Measurements from ENCODE around the gene RSKR.
A peak's percentile ranks its signal among the peaks of the same experiment; 100 is the strongest.
"Not testable (repeated sequence)": the region's sequence is repeated elsewhere in the genome, so short reads cannot be mapped to it uniquely, and the experiment has no call there.

The RSKR gene

GRCh38 chr17:28622186-28622585, 8.2 kb upstream of the RSKR start:
- DNase-seq = no peak

DNA sequence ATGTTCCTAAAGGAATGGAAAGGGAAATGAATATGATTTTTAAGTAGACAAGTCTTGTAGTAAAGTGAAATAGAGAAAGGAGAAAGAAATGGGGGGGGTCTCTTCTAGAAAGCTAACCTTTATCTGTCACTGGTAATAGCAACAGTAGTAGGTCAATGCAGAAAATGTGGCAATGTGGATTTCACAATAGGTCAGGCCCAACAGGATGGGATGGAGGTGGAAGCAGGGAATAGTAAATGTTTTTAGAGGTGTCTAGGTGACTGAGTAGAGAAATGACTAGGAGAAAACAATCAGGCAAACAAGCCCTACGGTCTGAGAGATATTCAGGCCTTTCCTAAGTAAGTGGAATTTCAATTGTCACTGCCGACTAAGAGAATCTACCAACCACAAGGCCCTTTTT, 6.0 kb upstream of the RSKR start:
- DNase-seq = no peak

DNA sequence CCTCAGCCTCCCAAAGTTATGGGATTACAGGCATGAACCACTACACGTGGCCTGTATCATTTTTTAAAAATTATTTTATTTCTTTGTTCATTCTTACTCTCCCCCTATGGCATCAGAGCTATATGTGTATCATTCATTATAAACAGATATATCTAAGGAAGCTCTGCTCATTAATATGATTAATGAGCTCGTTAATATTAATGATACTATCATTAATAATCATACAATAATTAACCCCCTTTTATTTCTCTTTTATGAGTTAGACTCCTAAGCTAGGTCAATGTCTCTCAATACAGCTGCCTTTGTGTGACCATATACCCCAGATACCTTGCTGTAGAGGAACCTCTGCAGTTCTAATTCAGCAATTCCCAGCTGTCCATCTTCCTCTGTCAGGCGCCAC, 4.5 kb upstream of the RSKR start:
- no peak for DNase-seq

DNA sequence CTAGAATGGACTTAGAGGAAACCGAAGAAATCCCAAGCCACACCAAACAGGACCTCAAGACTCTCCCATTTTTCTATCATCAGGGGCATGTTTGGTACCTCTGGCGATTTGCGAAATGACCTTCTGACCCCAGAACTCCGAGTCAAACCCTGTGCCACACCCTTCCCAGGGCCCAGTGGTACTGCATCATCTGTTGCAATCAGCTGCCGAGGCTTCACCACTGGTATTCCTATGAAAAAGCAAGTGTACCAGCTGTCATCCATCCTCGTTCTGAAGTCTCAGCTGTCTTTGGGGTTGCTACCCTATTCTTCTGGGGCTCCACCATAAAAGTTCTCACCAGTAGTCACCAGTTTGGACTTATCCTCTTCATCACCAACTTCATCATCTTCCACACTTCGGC, 2.3 kb upstream of the RSKR start:
- DNase-seq = no peak

GRCh38 chr17:28615260-28615940, 1.4 kb upstream of the RSKR start:
- no peak for DNase-seq

- DNase-seq = peak in 1 of 2 experiments; percentile 69
Observed at GRCh38 chr17:28612936-28613872, 781 bp downstream of the RSKR start.

DNA sequence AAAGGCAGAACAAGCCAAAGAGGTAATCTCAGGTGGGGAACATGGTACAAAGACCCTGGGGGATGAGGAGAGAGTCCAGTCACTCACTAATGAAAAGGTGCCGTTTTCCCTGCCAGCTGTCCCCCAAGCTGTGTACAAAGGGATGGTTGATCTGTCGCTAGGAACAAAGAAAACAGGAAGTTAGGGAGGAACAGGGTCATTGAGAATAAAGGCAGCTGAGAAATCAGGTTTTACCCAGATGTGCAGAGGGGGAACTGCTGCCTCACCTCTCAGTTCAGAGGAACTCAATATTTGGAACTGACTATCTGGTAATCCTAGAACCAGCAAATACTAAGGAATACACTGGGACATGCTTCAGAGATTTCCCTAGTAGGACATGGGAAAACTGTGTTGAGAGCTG, 1.5 kb downstream of the RSKR start:
- no peak for DNase-seq

DNA sequence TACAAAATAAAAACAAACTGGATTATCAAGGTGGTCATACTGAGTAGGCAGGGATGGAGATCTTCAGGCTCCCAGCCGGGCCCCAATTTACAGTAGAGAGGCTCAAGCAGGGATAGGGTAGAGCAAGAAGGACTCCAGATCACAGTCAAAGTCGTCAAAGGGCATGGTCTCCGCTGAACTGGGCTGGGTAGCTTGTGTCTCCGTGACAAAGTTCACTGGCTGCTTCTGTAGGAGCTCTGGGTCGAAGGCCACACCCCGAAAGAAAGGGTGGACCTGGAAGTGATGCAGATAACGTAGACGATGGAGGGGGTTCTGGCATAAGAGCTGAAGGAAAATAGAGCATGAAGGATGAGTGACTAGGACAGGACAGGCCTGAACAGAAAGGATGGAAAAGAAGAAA, 3.6 kb downstream of the RSKR start:
- DNase-seq = no peak

GRCh38 chr17:28604031-28604430, 10.0 kb downstream of the RSKR start:
- not testable (repeated sequence) for DNase-seq

GRCh38 chr17:28599311-28600184, 14.4 kb downstream of the RSKR start:
- peak; percentile 76 to 95 for DNase-seq

- DNase-seq = peak; percentile 93 to 98
Observed at GRCh38 chr17:28598799-28599310, 15.1 kb downstream of the RSKR start, which contains the start of gene SPAG5. Gene SPAG5 (minus strand): TSS chr17:28599025. CDS start chr17:28598946, 79 bp downstream.

- peak in 1 of 2 experiments; percentile 63 for DNase-seq
Observed at GRCh38 chr17:28598389-28598788, 15.6 kb downstream of the RSKR start.

DNA sequence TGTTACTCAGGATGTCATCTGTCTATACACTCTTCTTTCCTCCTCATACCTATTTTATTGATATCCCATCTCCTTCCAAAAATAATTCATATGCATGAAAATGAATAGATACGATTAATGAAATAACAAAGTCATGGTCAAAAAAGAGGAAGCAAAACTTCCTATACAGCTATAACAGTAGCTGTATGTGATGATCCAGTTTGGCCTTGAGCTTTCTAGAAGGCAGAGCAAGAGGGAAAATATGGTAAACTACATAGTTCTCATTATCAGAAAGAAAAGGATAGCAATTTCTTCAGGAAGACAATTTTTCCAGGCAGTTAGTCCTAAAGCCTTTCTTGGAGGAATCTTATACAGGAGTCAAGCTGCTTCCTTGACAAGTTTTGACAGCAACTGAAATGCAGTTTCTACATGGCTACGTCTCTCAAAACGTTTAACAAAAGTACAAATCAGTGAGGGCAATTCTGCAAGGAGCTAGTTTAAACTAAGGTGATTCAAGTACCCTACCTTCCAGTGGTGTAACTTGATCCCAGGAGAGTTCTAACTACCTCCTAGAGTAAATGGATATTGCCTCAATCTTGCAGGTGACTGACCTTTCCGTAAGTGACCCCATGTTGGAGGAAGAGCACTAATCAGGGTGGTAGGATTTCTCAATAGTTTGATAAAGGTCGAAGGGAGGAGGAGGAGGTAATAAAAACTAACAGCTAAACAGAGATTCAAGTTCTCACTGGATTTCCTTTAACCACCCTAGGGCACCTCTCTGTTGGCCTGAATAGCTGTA, 16.2 kb downstream of the RSKR start:
- no peak for DNase-seq

DNA sequence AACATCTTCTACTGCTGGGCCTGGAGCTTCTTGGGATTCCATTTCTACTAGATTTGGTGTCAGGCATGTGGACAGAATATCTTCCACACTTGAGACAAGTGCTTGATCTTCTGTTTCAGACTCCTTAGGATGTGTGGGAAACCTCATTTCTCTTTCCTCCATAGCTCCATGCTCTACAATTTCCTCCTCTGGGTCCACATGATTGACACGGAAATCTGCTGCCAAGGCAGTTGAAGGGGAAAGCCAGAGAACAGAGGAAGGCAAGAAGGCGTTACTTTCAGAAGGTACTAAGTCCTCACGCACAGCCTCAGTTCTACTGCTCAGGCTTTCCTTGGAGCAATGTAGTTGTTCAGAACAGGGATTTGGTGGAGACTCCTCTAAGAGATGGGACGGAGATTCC, 21.7 kb downstream of the RSKR start:
- no peak for DNase-seq

GRCh38 chr17:28585851-28586250, 28.1 kb downstream of the RSKR start:
- no peak for DNase-seq

DNA sequence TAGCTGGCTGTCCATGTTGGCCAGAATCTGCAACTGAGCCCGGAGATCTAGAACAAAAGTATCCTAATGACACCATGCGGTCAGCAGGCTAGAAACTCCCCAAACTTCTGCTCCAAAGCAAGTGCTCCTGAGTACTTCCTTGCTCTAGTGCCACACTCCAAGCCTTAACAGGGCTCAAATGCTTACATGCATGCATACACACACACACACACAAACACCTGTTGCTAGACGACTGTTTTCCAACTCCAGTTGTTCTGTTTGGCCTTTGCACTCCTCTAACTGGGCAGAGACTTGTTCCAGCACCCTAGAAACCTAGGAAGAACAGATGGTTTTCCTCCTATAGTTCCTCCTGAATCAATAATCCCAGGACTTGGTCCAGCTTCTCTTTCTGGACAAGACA, 29.6 kb downstream of the RSKR start:
- DNase-seq = no peak

DNA sequence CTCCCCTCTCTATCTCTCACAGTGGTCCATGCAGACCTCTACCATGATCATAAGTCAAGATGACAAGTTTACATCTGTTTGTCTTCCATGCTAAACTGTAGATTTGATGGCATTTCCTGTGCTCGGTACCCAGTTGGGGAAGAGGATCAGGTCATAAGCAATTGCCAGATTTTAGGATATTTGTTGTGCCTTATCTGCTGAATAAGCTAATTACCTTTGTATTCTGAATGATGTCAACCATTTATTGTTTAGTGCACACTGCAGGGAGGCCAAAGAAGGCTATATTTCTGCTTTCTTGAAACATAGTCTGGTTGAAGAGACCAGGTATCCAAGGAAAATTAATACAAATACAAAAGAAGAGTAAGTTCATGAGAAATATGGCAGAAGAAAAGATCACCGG, 31.5 kb downstream of the RSKR start:
- DNase-seq = no peak

DNA sequence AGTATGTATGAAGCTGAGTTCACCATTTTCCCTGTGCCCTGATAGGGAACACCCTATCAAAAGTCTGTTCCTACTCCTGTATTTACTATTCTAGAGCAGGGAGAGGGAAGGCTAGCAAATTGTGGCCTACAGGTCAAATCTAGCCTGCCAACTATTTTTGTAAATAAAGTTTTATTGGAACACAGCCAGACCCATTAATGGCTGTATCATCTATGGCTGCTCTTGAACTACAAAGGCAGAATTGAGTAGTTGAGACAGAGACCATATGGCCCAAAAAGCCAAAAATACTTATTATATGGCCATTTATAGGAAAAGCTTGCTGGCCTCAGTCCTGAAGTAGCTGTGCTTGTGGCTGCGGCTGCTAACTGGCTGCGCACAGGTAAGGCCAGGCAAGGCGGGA, 33.0 kb downstream of the RSKR start:
- DNase-seq = no peak

DNA sequence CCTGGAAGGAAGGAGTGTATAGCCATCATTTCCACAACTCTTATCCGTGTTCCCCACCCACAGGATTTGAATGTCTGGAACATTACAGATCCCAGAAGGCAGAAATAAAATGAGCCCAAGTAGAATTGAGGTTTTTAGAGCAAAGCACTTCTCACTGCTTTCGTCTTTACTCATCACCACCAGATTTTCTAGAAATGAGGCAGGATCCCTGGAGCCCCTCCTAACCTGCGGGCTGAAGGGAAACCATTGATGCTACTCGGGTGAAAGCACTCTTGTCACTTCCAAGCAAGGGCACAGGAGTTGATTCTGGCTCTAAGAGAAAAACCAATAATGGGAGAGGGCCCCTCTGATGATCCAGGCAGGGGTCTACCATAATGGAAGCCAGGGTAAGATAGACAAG, 34.5 kb downstream of the RSKR start:
- DNase-seq = no peak

DNA sequence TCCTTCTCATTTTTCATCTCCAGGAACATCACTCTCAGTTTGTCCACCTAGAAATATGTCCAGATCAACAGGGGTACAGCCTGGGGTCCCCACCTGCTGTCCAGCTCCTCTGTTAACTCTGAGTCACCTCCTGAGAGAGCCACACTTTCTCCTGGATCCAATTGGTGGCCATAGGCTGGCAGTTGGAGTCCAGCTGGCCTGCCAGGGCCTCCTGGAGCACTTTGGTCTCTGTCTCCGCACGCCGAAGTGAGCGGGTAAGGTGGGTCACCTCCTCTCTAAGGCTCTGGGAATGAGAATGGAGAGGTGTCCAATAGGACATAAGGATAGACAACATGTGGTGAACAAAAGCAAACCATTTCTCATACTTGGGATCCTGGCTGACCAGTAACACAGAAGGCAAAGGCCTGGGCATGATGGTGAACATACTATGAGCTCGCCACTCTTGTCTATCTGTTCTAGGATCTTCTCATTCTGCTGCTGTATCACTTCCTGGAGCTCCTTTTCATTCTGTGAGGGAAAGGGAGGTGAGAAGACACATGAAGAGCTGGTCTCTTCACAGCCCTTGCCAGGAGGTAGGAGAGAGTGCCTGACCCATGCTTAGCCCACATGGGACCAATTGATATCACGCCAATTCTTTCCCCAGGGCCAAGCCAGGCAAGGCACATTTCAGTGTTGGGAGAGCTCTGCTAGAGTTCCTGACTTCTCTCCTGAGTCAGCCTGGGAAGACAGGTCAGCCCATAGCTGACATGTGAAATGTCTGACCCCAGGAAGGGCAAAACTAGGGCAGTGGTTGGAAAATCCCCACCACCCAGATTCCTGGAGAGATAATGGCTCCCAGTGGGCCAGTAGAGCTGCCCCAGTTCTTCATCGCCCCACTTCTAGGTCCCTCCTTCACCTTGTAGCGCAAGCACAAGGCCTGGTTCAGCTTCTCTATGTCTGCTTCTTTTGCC, 35.5 kb downstream of the RSKR start:
- no peak for DNase-seq

- DNase-seq = no peak
Observed at GRCh38 chr17:28577466-28577824, 36.5 kb downstream of the RSKR start.

Data from NCI-H526 (cell line).